HG03159 (cell line): ENCODE results near the gene UNC50.

Source experiments
- ATAC-seq: cut with Tn5 transposase; IDR thresholded peaks from one replicate; pipeline ENCODE4 v1.9.1; 2021; ENCODE audit warnings: mild to moderate bottlenecking, moderate library complexity; ENCODE audit not compliant: unreplicated experiment

UNC50 gene

DNA sequence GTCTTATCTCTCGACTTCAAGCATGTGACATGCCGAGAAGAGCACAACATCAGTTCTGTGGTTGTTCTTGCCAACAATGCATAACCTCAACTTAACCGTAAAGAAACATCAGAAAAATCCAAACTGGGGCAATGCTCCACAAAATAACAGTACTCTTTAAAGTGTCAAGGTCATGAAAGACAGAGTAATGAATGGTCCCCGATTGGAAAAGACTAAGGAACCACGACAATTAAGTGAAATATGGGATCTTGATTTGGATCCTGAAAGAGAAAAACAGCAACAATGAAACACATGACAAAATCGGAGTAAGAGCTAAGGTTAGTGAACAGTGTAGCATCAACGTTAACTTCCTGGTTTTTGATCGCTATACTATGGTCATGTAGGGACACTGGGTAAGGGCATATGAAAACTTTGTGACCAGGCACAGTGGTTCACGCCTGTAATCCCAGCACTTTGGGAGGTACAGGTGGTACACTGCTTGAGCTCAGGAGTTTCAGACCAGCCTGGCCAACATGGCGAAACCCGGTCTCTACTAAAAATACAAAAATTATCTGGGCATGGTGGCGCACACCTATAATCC, 55.2 kb downstream of the UNC50 start:
- no peak for ATAC-seq

DNA sequence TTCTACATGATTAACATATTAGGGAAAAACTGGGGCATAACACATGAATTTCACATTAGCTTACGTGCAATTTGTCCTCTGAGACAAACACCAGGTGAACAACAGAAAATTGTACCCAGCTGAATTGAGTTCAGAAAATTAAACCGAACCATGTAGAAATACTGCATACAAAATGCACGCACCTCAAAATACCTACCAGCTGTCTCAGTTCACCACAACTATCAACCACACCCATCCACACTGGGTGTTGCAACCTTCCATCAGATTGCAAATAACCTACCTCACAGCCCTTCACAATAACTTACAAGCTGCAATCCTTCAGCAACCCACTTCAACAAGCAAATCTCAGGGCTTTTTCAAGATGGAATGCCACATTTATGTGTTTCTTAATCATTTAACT, 55.9 kb downstream of the UNC50 start:
- no peak for ATAC-seq

DNA sequence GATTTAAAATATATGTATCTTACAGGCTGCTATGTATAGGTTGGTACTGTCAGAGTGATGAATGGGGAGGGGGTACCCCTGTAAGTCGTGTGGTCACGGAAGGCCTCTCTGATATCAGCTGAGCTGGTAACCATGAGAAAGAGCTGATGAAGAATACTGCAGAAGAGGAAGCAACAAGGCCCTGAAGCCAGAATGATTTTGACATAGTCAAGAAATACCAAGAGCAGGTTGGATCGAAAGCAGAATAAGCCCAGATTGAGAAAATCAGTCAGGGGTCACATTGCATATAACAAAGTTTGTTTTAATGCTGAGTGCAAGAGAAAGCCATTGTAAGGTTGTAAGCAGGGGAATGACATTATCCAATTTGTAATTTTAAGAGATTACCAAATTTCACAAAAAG, 57.3 kb downstream of the UNC50 start:
- ATAC-seq = no peak
